ENCODE measurements around the gene ZKSCAN1.
A peak's percentile ranks its signal among the peaks of the same experiment; 100 is the strongest.

The ZKSCAN1 gene

GRCh38 chr7:100082978-100083377, 67.6 kb downstream of the ZKSCAN1 start:
- no peak for DNase-seq

- DNase-seq, result no peak
These were observed 70.1 kb downstream of the ZKSCAN1 start for GRCh38 chr7:100085515-100085914.

GRCh38 chr7:100087055-100087750, 71.8 kb downstream of the ZKSCAN1 start:
- DNase-seq, result no peak

- no peak for DNase-seq
These were observed 72.8 kb downstream of the ZKSCAN1 start for GRCh38 chr7:100088095-100088620.

- DNase-seq, result peak; percentile 75 to 90
These were observed 73.4 kb downstream of the ZKSCAN1 start, which contains the start of gene COPS6 for GRCh38 chr7:100088621-100089457. Gene COPS6, plus strand, starts transcription at chr7:100088969. Its CDS starts 22 bp downstream, at chr7:100088991.

GRCh38 chr7:100089458-100090196, 74.2 kb downstream of the ZKSCAN1 start:
- DNase-seq, result no peak

- no peak for DNase-seq
These were observed 75.4 kb downstream of the ZKSCAN1 start for GRCh38 chr7:100090527-100091410.
